Measurements from ENCODE around the gene EPS8L3. TPM values are rescaled to one million over a fixed set of nuclear protein-coding genes. Genes with fewer than 3 reads are reported as not detected.
A peak's percentile ranks its signal among the peaks of the same experiment; 100 is the strongest.

EPS8L3 gene
- total RNA-seq, 1 experiment from 2014 or later = 0.17 TPM

DNA sequence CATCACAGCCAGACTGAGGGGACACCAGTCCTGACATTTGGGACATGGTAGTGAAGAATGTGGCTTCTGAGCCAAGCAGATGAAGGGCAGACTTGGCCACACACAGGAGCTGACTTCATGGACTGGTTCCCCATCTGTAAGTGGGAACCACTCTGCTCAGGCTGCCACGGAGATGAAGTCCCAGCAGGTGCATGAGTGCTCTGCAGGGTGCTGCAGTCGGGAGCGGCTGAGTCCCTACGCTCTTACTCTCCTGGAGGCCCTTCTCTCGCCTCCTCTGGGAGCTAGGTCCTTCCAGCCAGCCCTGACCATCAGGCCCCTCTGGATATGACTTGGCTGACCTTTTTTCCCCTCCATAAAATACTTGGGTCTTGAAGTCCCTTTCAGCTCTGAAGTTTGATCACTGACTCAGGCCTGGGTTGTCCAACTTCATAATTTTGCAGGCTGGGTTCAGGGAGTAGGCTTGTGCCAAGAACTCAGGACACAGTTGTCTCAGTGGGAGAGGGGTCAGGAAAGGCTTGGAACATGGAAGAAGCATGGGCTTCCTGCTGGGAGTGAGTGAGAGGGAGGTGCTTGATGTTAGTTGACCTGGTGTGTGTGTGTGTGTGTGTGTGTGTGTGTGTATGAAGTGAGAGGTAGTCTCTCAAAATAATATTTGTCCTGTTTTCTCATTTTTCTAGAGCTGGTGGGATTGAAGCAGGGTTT, 21.0 kb upstream of the EPS8L3 start (continued):
- TF ChIP-seq, protein P1, sequence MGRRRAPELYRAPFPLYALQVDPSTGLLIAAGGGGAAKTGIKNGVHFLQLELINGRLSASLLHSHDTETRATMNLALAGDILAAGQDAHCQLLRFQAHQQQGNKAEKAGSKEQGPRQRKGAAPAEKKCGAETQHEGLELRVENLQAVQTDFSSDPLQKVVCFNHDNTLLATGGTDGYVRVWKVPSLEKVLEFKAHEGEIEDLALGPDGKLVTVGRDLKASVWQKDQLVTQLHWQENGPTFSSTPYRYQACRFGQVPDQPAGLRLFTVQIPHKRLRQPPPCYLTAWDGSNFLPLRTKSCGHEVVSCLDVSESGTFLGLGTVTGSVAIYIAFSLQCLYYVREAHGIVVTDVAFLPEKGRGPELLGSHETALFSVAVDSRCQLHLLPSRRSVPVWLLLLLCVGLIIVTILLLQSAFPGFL (CRISPR knock-in tag; IDR thresholded peaks at IDR 0.05; ENCODE audit: borderline replicate concordance) = no peak
- TF ChIP-seq GRHL2 (CRISPR knock-in tag; IDR thresholded peaks at IDR 0.05; ENCODE audit: insufficient replicate concordance, severe bottlenecking) (no peak), MXD4 (CRISPR knock-in tag; IDR thresholded peaks at IDR 0.05; ENCODE audit: borderline replicate concordance) (no peak), PRRX2 (CRISPR knock-in tag; IDR thresholded peaks at IDR 0.05) (no peak), OVOL2 (CRISPR knock-in tag; IDR thresholded peaks at IDR 0.05; ENCODE audit: borderline replicate concordance) (no peak)
- TF ChIP-seq, protein P2, sequence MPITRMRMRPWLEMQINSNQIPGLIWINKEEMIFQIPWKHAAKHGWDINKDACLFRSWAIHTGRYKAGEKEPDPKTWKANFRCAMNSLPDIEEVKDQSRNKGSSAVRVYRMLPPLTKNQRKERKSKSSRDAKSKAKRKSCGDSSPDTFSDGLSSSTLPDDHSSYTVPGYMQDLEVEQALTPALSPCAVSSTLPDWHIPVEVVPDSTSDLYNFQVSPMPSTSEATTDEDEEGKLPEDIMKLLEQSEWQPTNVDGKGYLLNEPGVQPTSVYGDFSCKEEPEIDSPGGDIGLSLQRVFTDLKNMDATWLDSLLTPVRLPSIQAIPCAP (CRISPR knock-in tag; IDR thresholded peaks at IDR 0.05) = no peak

DNA sequence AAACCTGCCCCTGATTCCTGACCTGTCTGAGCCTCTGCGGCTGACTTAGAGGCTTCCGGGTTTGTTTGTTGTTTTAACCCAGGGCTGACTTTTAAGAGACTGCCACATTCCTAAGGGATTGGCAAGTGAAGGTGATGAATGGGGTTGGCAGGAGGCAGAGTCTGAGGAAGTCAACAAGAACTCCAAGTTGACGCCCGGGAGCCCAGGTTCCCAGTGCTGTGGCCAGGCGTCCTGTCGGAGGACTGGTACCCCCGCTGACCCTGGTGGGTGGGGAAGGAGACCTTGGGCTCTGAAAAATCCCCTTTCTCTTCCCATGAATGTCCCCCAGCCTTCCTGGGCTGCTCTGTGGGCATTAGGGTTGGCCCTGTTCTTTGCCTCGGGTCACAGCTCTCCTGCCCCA, 19.7 kb upstream of the EPS8L3 start:
- Mint-ChIP-seq H3K4me1 (peaks cover 16% of the 10 kb centered on the region), H3K27me3 (ENCODE audit: low read depth) (peaks cover 2% of the 10 kb centered on the region; the same call in 1 of the 2 replicates), H3K27ac (no peak overlapping the region), H3K4me3 (no peak overlapping the region), H3K9me3 (peaks cover 25% of the 10 kb centered on the region), H3K36me3 (peaks cover 11% of the 10 kb centered on the region)
- TF ChIP-seq NFE2L1 (CRISPR knock-in tag; IDR thresholded peaks at IDR 0.05) (no peak), ZNF396 (CRISPR knock-in tag; IDR thresholded peaks at IDR 0.05; ENCODE audit: borderline replicate concordance) (no peak), FOXP1 (CRISPR knock-in tag; IDR thresholded peaks at IDR 0.05; ENCODE audit: borderline replicate concordance) (no peak), ZNF121 (CRISPR knock-in tag; IDR thresholded peaks at IDR 0.05) (no peak), KAT7 (CRISPR knock-in tag; IDR thresholded peaks at IDR 0.05; ENCODE audit: borderline replicate concordance) (no peak), ZNF263 (CRISPR knock-in tag; IDR thresholded peaks at IDR 0.05; ENCODE audit: low read depth) (no peak), MXD4 (CRISPR knock-in tag; IDR thresholded peaks at IDR 0.05; ENCODE audit: borderline replicate concordance) (no peak)
- TF ChIP-seq, protein P3, sequence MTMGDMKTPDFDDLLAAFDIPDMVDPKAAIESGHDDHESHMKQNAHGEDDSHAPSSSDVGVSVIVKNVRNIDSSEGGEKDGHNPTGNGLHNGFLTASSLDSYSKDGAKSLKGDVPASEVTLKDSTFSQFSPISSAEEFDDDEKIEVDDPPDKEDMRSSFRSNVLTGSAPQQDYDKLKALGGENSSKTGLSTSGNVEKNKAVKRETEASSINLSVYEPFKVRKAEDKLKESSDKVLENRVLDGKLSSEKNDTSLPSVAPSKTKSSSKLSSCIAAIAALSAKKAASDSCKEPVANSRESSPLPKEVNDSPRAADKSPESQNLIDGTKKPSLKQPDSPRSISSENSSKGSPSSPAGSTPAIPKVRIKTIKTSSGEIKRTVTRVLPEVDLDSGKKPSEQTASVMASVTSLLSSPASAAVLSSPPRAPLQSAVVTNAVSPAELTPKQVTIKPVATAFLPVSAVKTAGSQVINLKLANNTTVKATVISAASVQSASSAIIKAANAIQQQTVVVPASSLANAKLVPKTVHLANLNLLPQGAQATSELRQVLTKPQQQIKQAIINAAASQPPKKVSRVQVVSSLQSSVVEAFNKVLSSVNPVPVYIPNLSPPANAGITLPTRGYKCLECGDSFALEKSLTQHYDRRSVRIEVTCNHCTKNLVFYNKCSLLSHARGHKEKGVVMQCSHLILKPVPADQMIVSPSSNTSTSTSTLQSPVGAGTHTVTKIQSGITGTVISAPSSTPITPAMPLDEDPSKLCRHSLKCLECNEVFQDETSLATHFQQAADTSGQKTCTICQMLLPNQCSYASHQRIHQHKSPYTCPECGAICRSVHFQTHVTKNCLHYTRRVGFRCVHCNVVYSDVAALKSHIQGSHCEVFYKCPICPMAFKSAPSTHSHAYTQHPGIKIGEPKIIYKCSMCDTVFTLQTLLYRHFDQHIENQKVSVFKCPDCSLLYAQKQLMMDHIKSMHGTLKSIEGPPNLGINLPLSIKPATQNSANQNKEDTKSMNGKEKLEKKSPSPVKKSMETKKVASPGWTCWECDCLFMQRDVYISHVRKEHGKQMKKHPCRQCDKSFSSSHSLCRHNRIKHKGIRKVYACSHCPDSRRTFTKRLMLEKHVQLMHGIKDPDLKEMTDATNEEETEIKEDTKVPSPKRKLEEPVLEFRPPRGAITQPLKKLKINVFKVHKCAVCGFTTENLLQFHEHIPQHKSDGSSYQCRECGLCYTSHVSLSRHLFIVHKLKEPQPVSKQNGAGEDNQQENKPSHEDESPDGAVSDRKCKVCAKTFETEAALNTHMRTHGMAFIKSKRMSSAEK (CRISPR knock-in tag; IDR thresholded peaks at IDR 0.05; ENCODE audit: borderline replicate concordance) = no peak
- TF ChIP-seq, protein P4, sequence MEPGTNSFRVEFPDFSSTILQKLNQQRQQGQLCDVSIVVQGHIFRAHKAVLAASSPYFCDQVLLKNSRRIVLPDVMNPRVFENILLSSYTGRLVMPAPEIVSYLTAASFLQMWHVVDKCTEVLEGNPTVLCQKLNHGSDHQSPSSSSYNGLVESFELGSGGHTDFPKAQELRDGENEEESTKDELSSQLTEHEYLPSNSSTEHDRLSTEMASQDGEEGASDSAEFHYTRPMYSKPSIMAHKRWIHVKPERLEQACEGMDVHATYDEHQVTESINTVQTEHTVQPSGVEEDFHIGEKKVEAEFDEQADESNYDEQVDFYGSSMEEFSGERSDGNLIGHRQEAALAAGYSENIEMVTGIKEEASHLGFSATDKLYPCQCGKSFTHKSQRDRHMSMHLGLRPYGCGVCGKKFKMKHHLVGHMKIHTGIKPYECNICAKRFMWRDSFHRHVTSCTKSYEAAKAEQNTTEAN (CRISPR knock-in tag; IDR thresholded peaks at IDR 0.05) = no peak
- TF ChIP-seq, protein P2 (CRISPR knock-in tag; IDR thresholded peaks at IDR 0.05) = no peak
- ChIA-PET CTCF (interaction anchor here (0.5 to 17.4 kb wide), 4 partner anchors 104 to 235 kb away, joined by 3 to 341 read pairs (median 4); partner anchors contain the start of genes AHCYL1 and GNAI3), POLR2A (no interaction called here)
- no peak for DNase-seq (ENCODE audit: low spot score)
- ATAC-seq = peak; percentile 66
